K562 (cell line): ENCODE results near the gene ANKRD34A. TPM values are rescaled to one million over a fixed set of nuclear protein-coding genes. Genes with fewer than 3 reads are reported as not detected.

Experiments used
- ATAC-seq: fragments of 200-7000 bp; cut with Tn5 transposase; 3 replicates; pipeline ENCODE4 v1.9.1; 2020; ENCODE audit warnings: moderate library complexity
- BruUV-seq: library from RNA; stranded (reverse); fragments of 400-500 nt; replicated peaks from 2 replicates; lab custom pipeline; 2021; lab: Mats Ljungman, UMichigan
- CTCF ChIA-PET: fragments of 300-600 bp; formaldehyde crosslinking; extraction: SDS; loops from one replicate; lab custom pipeline; 2021; ENCODE audit warnings: low intra/inter-chr PET ratio; lab: Yijun Ruan, JAX
- POLR2A ChIA-PET: fragments of 300-600, 350-650 bp; sonication (Branson Sonifier 250); formaldehyde crosslinking; extraction: SDS; loops from one replicate; lab custom pipeline; 2021; ENCODE audit warnings: antibody characterized with exemption, inconsistent platforms; lab: Yijun Ruan, JAX
- DNase-seq, 4 experiments: peaks; one replicate each; pipeline versions ENCODE4 v3.0.0 to v3.0.0-alpha.2; 2011 to 2018; ENCODE audit warnings: low spot score in 3 of 4, mixed read lengths in 3 of 4; ENCODE audit errors: extremely low read depth in 1 of 4
- FAIRE-seq: peaks from 2 replicates; lab custom pipeline; 2011; peaks lifted over from hg19 to GRCh38; lab: Jason Lieb, UNC
- H2AFZ ChIP-seq: 2 replicates; pipeline ENCODE4 v1.6.0; 2011; ENCODE audit warnings: low read depth, low read length, control low read depth, inconsistent platforms
- H3K27ac ChIP-seq: fragments of 200-600 bp; 3 replicates; pipeline ENCODE4 v1.8.0; 2011; ENCODE audit warnings: low read depth, mild to moderate bottlenecking, control low read depth, inconsistent platforms, low read length, moderate library complexity, mixed read lengths; ENCODE audit errors: extremely low read depth
- H3K27me3 ChIP-seq, 2 experiments: fragments of 300-600 bp in 1 of 2; 2 replicates in 1 of 2; 3 replicates in 1 of 2; pipeline versions ENCODE4 v1.6.0 to v1.8.0; 2011; ENCODE audit warnings: inconsistent platforms in 2 of 2, low read length in 2 of 2, mild to moderate bottlenecking in 1 of 2, mixed read lengths in 1 of 2, moderate library complexity in 1 of 2; ENCODE audit not compliant: control insufficient read depth in 2 of 2, insufficient read depth in 2 of 2
- H3K36me3 ChIP-seq: fragments of 300-600 bp; 3 replicates; pipeline ENCODE4 v1.8.0; 2011; ENCODE audit warnings: mild to moderate bottlenecking, low read length, inconsistent platforms; ENCODE audit not compliant: control insufficient read depth, insufficient read depth
- H3K4me1 ChIP-seq, 2 experiments: fragments of 200-600 bp in 1 of 2; replicated peaks in 1 of 2; 2 replicates in 1 of 2; 3 replicates in 1 of 2; pipeline versions ENCODE4 v1.5.1 to v1.8.0; 2011; ENCODE audit warnings: inconsistent platforms in 2 of 2, low read length in 2 of 2, mild to moderate bottlenecking in 1 of 2, mixed read lengths in 1 of 2, moderate library complexity in 1 of 2; ENCODE audit not compliant: control insufficient read depth in 2 of 2, insufficient read depth in 2 of 2
- H3K4me2 ChIP-seq: 2 replicates; pipeline ENCODE4 v1.6.1; 2011; ENCODE audit warnings: low read length, control low read depth, inconsistent platforms, mixed read lengths; ENCODE audit not compliant: insufficient read depth
- H3K4me3 ChIP-seq: fragments of 200-600 bp; sonication (generic), shearing (Covaris generic); 2 replicates; pipeline ENCODE4 v1.5.1; 2016; ENCODE audit warnings: control low read depth, inconsistent platforms
- H3K79me2 ChIP-seq: fragments of 200-600 bp; 3 replicates; pipeline ENCODE4 v1.8.0; 2011; ENCODE audit warnings: low read length, inconsistent platforms; ENCODE audit not compliant: control insufficient read depth, insufficient read depth
- H3K9ac ChIP-seq, 2 experiments: 2 replicates each; pipeline versions ENCODE4 v1.6.0 to v1.6.1; 2011; ENCODE audit warnings: low read depth in 2 of 2, low read length in 2 of 2, control low read depth in 1 of 2, inconsistent platforms in 1 of 2, mild to moderate bottlenecking in 1 of 2, mixed read lengths in 1 of 2; ENCODE audit not compliant: insufficient read depth in 1 of 2
- H3K9me1 ChIP-seq: one replicate; pipeline ENCODE4 v1.6.0; 2011; ENCODE audit warnings: inconsistent platforms, mild to moderate bottlenecking, low read length, moderate library complexity; ENCODE audit not compliant: control insufficient read depth, insufficient read depth
- H3K9me3 ChIP-seq: replicated peaks from 2 replicates; pipeline ENCODE4 v1.5.1; 2011; ENCODE audit warnings: low read depth, low read length, inconsistent platforms; ENCODE audit not compliant: control insufficient read depth, insufficient read depth
- H4K20me1 ChIP-seq: replicated peaks from 2 replicates; pipeline ENCODE4 v1.6.1; 2011; ENCODE audit warnings: low read length, inconsistent platforms, mixed read lengths; ENCODE audit not compliant: control insufficient read depth, insufficient read depth
- CBX2 ChIP-seq: fragments of 200-600 bp; sonication (generic); IDR thresholded peaks from one replicate; pipeline ENCODE4 v1.6.1; 2012; ENCODE audit warnings: mild to moderate bottlenecking, low read length, inconsistent platforms; ENCODE audit not compliant: insufficient read depth, poor library complexity, severe bottlenecking
- CBX8 ChIP-seq: fragments of 200-600 bp; sonication (generic); IDR thresholded peaks from 2 replicates; pipeline ENCODE4 v1.6.1; 2012; ENCODE audit warnings: borderline replicate concordance, mixed run types, low read depth, mild to moderate bottlenecking, moderate library complexity, mixed read lengths, low read length, control low read depth, inconsistent platforms; ENCODE audit not compliant: poor library complexity, severe bottlenecking; ENCODE audit errors: extremely low read depth
- CREB3L1 ChIP-seq: fragments of 450-650 bp; IDR thresholded peaks from 2 replicates; pipeline ENCODE4 v1.6.1; 2014; ENCODE audit warnings: low read depth, mild to moderate bottlenecking, moderate library complexity, borderline replicate concordance
- KDM1A ChIP-seq, 2 experiments: fragments of 450-650 bp; IDR thresholded peaks; 2 replicates each; pipeline ENCODE4 v1.6.1; 2016; ENCODE audit warnings: mild to moderate bottlenecking in 2 of 2
- MECOM ChIP-seq: fragments of 250-450 bp; sonication (Bioruptor Pico); IDR thresholded peaks from 2 replicates; pipeline ENCODE4 v1.8.0; 2022; ENCODE audit warnings: inconsistent platforms
- NONO ChIP-seq, 2 experiments: fragments of 200-400 bp in 1 of 2; fragments of 450-650 bp in 1 of 2; formaldehyde crosslinking in 1 of 2; IDR thresholded peaks; 2 replicates each; pipeline ENCODE4 v1.6.1; 2017; ENCODE audit warnings: low read depth in 2 of 2, mild to moderate bottlenecking in 2 of 2, moderate library complexity in 2 of 2, low read length in 1 of 2
- SREBF1 ChIP-seq: fragments of 150-350 bp; IDR thresholded peaks from 2 replicates; pipeline ENCODE4 v1.6.1; 2014; ENCODE audit warnings: antibody characterized with exemption, low read depth, low read length, borderline replicate concordance
- SRF ChIP-seq, 2 experiments: fragments of 250-450, 450-650 bp in 1 of 2; sonication (Bioruptor Pico) in 1 of 2; sonication (generic) in 1 of 2; formaldehyde crosslinking; IDR thresholded peaks; 2 replicates each; pipeline versions ENCODE4 v1.5.0 to v1.5.1; 2020 to 2022; ENCODE audit warnings: mild to moderate bottlenecking in 1 of 2, missing genetic modification reagents in 1 of 2
- TFAM ChIP-seq: fragments of 250-450 bp; sonication (Bioruptor Pico); conservative IDR thresholded peaks from 2 replicates; pipeline ENCODE4 v1.5.0; 2021; ENCODE audit warnings: mild to moderate bottlenecking, moderate library complexity
- ZNF217 ChIP-seq: sonication (generic); formaldehyde crosslinking; IDR thresholded peaks from 2 replicates; pipeline ENCODE4 v1.8.0; 2022; ENCODE audit warnings: mild to moderate bottlenecking, missing genetic modification reagents
- ZNF311 ChIP-seq: fragments of 250-450 bp; sonication (Bioruptor Pico); IDR thresholded peaks from 2 replicates; pipeline ENCODE4 v1.4.0; 2020; ENCODE audit warnings: mild to moderate bottlenecking, moderate library complexity
- in situ Hi-C: fragments of 300-500 bp; cut with MboI; formaldehyde crosslinking; loops from 4 replicates; pipeline ENCODE4 v1.15.0; 2018; ENCODE audit warnings: inconsistent platforms, mixed read lengths
- intact Hi-C: fragments of 100-400 bp; cut with micrococcal nuclease; formaldehyde crosslinking; loops from 2 replicates; pipeline ENCODE4 v1.14.2; 2022
- polyA plus RNA-seq, 8 experiments: library from polyadenylated mRNA; depleted of rRNA in 4 of 8; stranded (reverse) in 5 of 8; unstranded in 3 of 8; fragments of >200 nt; fragmentation: Nextera tagmentation in 2 of 8; fragmentation: Illumina TruSeq in 1 of 8; extraction: Ambion mirVana in 2 of 8; extraction: Trizol in 1 of 8; gene quantifications; 2 replicates each; pipeline versions ENCODE4 v1.2.1 to v1.2.3, GENCODE V29; 2011 to 2014; ENCODE audit warnings: inconsistent platforms in 1 of 8, missing spikeins in 1 of 8
- total RNA-seq, 7 experiments: library from RNA; depleted of rRNA in 6 of 7; stranded (reverse); fragments of >200 nt in 6 of 7; fragmentation: Illumina TruSeq in 2 of 7; extraction: Trizol in 2 of 7; gene quantifications; 2 replicates each; pipeline versions ENCODE4 v1.2.1 to v1.2.3, GENCODE V29; 2011 to 2021; ENCODE audit warnings: low replicate concordance in 1 of 7
- TF ChIP-seq, protein P1 (sequence below): fragments of 450-650 bp; formaldehyde crosslinking; IDR thresholded peaks from 2 replicates; pipeline ENCODE4 v1.4.0; 2020; ENCODE audit warnings: mild to moderate bottlenecking, moderate library complexity
- TF ChIP-seq, protein P2 (sequence below): sonication (generic); formaldehyde crosslinking; IDR thresholded peaks from 2 replicates; pipeline ENCODE4 v1.8.1; 2022; ENCODE audit warnings: missing genetic modification reagents
- TF ChIP-seq, protein P3 (sequence below), 2 experiments: IDR thresholded peaks in 1 of 2; conservative IDR thresholded peaks in 1 of 2; 2 replicates each; pipeline ENCODE4 v1.6.1; 2016; ENCODE audit warnings: low read depth in 2 of 2, mild to moderate bottlenecking in 1 of 2, missing compliant biosample characterization in 1 of 2, missing genetic modification characterization in 1 of 2, moderate library complexity in 1 of 2

ANKRD34A gene
- total and polyA plus RNA-seq, 9 of the 15 experiments (the other 6 are each of a cell fraction or from before 2014, with no cell fraction given): 0.06 to 1.6 (median 0.43) TPM

GRCh38 chr1:145935708-145936107 is 28.7 kb downstream of the ANKRD34A start:
- in situ Hi-C loops (no loop called here), intact Hi-C loops (no loop called here)
- ChIA-PET POLR2A (interaction anchor here (0.6 to 1.0 kb wide), 4 partner anchors 9 to 50 kb away, joined by 3 read pairs; partner anchors contain the start of genes ANKRD34A, ANKRD35, LIX1L and POLR3GL), CTCF (no interaction called here)
- no peaks in the 10 kb centered on the region; the same call in 2 of the 3 replicates for H3K79me2 ChIP-seq
- no peaks in the 10 kb centered on the region for H4K20me1 ChIP-seq
- H3K9me1 ChIP-seq: peaks cover 3% of the 10 kb centered on the region
- H2AFZ ChIP-seq: no peak overlapping the region
- H3K4me3 ChIP-seq: no peak overlapping the region
- H3K27me3 ChIP-seq: no peaks in the 10 kb centered on the region
- no peaks in the 10 kb centered on the region for H3K9me3 ChIP-seq
- no peak overlapping the region for H3K4me2 ChIP-seq
- ATAC-seq (no peak), DNase-seq (no peak), FAIRE-seq (no peak)
- H3K36me3 ChIP-seq: peaks cover 16% of the 10 kb centered on the region; the same call in 1 of the 3 replicates
- no peak overlapping the region for H3K9ac ChIP-seq
- H3K4me1 ChIP-seq: peaks cover 4 to 12% of the 10 kb centered on the region in 2 experiments; a peak in 3 of 5 replicates
- BruUV-seq: no TSS peak
- H3K27ac ChIP-seq: no peak overlapping the region
- TF ChIP-seq, protein P1, sequence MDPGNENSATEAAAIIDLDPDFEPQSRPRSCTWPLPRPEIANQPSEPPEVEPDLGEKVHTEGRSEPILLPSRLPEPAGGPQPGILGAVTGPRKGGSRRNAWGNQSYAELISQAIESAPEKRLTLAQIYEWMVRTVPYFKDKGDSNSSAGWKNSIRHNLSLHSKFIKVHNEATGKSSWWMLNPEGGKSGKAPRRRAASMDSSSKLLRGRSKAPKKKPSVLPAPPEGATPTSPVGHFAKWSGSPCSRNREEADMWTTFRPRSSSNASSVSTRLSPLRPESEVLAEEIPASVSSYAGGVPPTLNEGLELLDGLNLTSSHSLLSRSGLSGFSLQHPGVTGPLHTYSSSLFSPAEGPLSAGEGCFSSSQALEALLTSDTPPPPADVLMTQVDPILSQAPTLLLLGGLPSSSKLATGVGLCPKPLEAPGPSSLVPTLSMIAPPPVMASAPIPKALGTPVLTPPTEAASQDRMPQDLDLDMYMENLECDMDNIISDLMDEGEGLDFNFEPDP (CRISPR knock-in tag): no peak
- TF ChIP-seq CBX8: no peak
- TF ChIP-seq SRF (CRISPR knock-in tag; IDR thresholded peaks at IDR 0.05): no peak
- TF ChIP-seq NONO (IDR thresholded peaks at IDR 0.05; ENCODE audit: low read depth in 2 of 2, low read length in 1 of 2): no peak
- no peak for TF ChIP-seq KDM1A (IDR thresholded peaks at IDR 0.05)
- TF ChIP-seq, protein P2, sequence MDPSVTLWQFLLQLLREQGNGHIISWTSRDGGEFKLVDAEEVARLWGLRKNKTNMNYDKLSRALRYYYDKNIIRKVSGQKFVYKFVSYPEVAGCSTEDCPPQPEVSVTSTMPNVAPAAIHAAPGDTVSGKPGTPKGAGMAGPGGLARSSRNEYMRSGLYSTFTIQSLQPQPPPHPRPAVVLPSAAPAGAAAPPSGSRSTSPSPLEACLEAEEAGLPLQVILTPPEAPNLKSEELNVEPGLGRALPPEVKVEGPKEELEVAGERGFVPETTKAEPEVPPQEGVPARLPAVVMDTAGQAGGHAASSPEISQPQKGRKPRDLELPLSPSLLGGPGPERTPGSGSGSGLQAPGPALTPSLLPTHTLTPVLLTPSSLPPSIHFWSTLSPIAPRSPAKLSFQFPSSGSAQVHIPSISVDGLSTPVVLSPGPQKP: no peak
- TF ChIP-seq, protein P3, sequence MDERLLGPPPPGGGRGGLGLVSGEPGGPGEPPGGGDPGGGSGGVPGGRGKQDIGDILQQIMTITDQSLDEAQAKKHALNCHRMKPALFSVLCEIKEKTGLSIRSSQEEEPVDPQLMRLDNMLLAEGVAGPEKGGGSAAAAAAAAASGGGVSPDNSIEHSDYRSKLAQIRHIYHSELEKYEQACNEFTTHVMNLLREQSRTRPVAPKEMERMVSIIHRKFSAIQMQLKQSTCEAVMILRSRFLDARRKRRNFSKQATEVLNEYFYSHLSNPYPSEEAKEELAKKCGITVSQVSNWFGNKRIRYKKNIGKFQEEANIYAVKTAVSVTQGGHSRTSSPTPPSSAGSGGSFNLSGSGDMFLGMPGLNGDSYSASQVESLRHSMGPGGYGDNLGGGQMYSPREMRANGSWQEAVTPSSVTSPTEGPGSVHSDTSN (CRISPR knock-in tag; IDR thresholded peaks at IDR 0.05; ENCODE audit: low read depth): no peak
- TF ChIP-seq, protein P3 (tag; conservative IDR thresholded peaks at IDR 0.05; ENCODE audit: low read depth): no peak
- no peak for TF ChIP-seq CBX2
- no peak for TF ChIP-seq MECOM (CRISPR knock-in tag)
- no peak for TF ChIP-seq CREB3L1
- no peak for TF ChIP-seq TFAM (CRISPR knock-in tag)
- TF ChIP-seq ZNF311 (CRISPR knock-in tag): no peak
- TF ChIP-seq SREBF1: no peak
- no peak for TF ChIP-seq ZNF217 (CRISPR knock-in tag)
